C4-2B (cell line): ENCODE results near the gene CXCR6.

Experiments used
- CTCF ChIP-seq: fragments of 450-650 bp; conservative IDR thresholded peaks from 2 replicates; pipeline ENCODE4 v1.5.1; 2017; ENCODE audit warnings: mild to moderate bottlenecking
- ZFX ChIP-seq: fragments of 450-650 bp; IDR thresholded peaks from 2 replicates; pipeline ENCODE4 v1.6.1; 2017

GRCh38 chr3:45954306-45954705 is 11.0 kb downstream of the CXCR6 start:
- no peak for TF ChIP-seq CTCF
- no peak for TF ChIP-seq ZFX
